ENCODE data around the gene GTF2F1.

DNA sequence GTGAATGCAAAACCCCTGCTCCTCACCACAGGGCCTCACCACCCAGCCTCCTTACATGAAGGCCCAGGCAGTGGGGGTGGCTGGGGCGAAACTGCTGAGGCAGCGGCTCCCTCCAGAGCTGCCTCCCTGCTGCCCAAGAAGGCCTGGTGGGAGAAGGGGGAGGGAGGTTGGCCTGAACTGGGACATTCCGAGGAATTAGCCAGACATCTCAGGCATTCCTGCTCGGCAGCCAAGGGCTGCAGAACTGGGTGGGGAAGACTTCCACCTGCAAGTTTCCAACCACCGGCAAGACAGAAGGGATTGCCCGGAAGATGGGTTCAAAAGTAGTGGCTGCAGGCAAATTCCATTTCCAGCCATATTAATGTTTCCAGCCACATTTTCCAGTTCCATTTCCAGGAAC is 14.9 kb downstream of the GTF2F1 start:
- TF ChIP-seq POLR2AphosphoS5 (IDR thresholded peaks at IDR 0.05) (no peak), POLR2A (IDR thresholded peaks at IDR 0.05) (no peak)
- TF ChIP-seq, protein P1, sequence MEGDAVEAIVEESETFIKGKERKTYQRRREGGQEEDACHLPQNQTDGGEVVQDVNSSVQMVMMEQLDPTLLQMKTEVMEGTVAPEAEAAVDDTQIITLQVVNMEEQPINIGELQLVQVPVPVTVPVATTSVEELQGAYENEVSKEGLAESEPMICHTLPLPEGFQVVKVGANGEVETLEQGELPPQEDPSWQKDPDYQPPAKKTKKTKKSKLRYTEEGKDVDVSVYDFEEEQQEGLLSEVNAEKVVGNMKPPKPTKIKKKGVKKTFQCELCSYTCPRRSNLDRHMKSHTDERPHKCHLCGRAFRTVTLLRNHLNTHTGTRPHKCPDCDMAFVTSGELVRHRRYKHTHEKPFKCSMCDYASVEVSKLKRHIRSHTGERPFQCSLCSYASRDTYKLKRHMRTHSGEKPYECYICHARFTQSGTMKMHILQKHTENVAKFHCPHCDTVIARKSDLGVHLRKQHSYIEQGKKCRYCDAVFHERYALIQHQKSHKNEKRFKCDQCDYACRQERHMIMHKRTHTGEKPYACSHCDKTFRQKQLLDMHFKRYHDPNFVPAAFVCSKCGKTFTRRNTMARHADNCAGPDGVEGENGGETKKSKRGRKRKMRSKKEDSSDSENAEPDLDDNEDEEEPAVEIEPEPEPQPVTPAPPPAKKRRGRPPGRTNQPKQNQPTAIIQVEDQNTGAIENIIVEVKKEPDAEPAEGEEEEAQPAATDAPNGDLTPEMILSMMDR (IDR thresholded peaks at IDR 0.05), result no peak
